Myocyte (in vitro differentiated cells): ENCODE data around the gene YARS1. TPM values are rescaled to one million over a fixed set of nuclear protein-coding genes. Genes with fewer than 3 reads are reported as not detected.
A peak's percentile ranks its signal among the peaks of the same experiment; 100 is the strongest.

Experiments used
- DNase-seq: peaks from one replicate; pipeline ENCODE4 v3.0.0-alpha.2; 2012; ENCODE audit warnings: low read depth
- total RNA-seq: library from RNA; depleted of rRNA; stranded (reverse); fragments of >200 nt; gene quantifications from 2 replicates; pipeline ENCODE4 v1.2.3, GENCODE V29; 2014

Gene YARS1
- total RNA-seq, 1 donor from 2014 or later = 79.9 TPM

- DNase-seq = no peak
Measured at GRCh38 chr1:32746130-32746529, 71.0 kb downstream of the YARS1 start.

GRCh38 chr1:32744071-32744425 lies 73.1 kb downstream of the YARS1 start:
- no peak for DNase-seq

- DNase-seq = no peak
Measured at GRCh38 chr1:32743380-32744070, 73.6 kb downstream of the YARS1 start.

- DNase-seq = no peak
Measured at GRCh38 chr1:32742956-32743355, 74.2 kb downstream of the YARS1 start.

GRCh38 chr1:32742199-32742947 lies 74.8 kb downstream of the YARS1 start:
- peak; percentile 52 for DNase-seq

GRCh38 chr1:32741413-32742198 lies 75.6 kb downstream of the YARS1 start:
- peak; percentile 32 for DNase-seq

GRCh38 chr1:32741059-32741412 lies 76.1 kb downstream of the YARS1 start:
- DNase-seq = no peak

- no peak for DNase-seq
Measured at GRCh38 chr1:32736812-32737791, 80.1 kb downstream of the YARS1 start.

GRCh38 chr1:32733582-32734321 lies 83.4 kb downstream of the YARS1 start:
- peak; percentile 94 for DNase-seq

GRCh38 chr1:32729254-32730046 lies 87.7 kb downstream of the YARS1 start:
- DNase-seq = no peak

- DNase-seq = no peak
Measured at GRCh38 chr1:32728413-32729077, 88.6 kb downstream of the YARS1 start.

- DNase-seq = no peak
Measured at GRCh38 chr1:32727876-32728275, 89.3 kb downstream of the YARS1 start.

GRCh38 chr1:32725615-32725982 lies 91.6 kb downstream of the YARS1 start:
- DNase-seq = no peak

Other genes starting within 250 kb of the YARS1 start
- 42.9 and 44.4 TPM in 2 replicates for gene ZBTB8OS, start 166.8 kb downstream of the YARS1 start, total RNA-seq
- 161 and 193 TPM in 2 replicates for gene RBBP4, start 166.2 kb downstream of the YARS1 start, total RNA-seq
- 131 and 152 TPM in 2 replicates for gene SYNC, start 114.6 kb downstream of the YARS1 start, total RNA-seq
- gene S100PBP, start 295 bp upstream of the YARS1 start, total RNA-seq = 18.4 and 27.9 TPM in 2 replicates
- gene FNDC5, start 53.6 kb upstream of the YARS1 start, total RNA-seq = 392 and 577 TPM in 2 replicates
- gene HPCA, start 69.1 kb upstream of the YARS1 start, total RNA-seq = 0.88 TPM in 1 of 2 replicates, not detected in the other
- gene TMEM54, start 84.0 kb upstream of the YARS1 start, total RNA-seq = 28.3 and 44.2 TPM in 2 replicates
- 14.9 and 23.4 TPM in 2 replicates for gene RNF19B, start 147.5 kb upstream of the YARS1 start, total RNA-seq
- gene AK2, start 219.5 kb upstream of the YARS1 start, total RNA-seq = 127 and 166 TPM in 2 replicates